Smooth muscle cell (in vitro differentiated cells): ENCODE measurements around the gene TOMM34. TPM values are rescaled to one million over a fixed set of nuclear protein-coding genes. Genes with fewer than 3 reads are reported as not detected.

Experiments used
- DNase-seq: peaks from one replicate; lab custom pipeline; 2025; ENCODE audit not compliant: unreplicated experiment; lab: John Stamatoyannopoulos, UW
- H2AFZ ChIP-seq: fragments of 200-600 bp; sonication (generic); 2 replicates; pipeline ENCODE4 v1.6.0; 2016; ENCODE audit warnings: antibody characterized with exemption, low read depth, mild to moderate bottlenecking
- H3F3A ChIP-seq: fragments of 200-600 bp; sonication (generic); 2 replicates; pipeline ENCODE4 v1.6.0; 2017; ENCODE audit warnings: antibody characterized with exemption, low read depth
- H3K27ac ChIP-seq: fragments of 200-600 bp; sonication (generic); 2 replicates; pipeline ENCODE4 v1.5.1; 2016; ENCODE audit warnings: low read depth, mild to moderate bottlenecking
- H3K27me3 ChIP-seq: fragments of 200-600 bp; sonication (generic); 2 replicates; pipeline ENCODE4 v1.6.1; 2016; ENCODE audit warnings: low read depth, mild to moderate bottlenecking
- H3K36me3 ChIP-seq: fragments of 200-600 bp; sonication (generic); 2 replicates; pipeline ENCODE4 v1.5.1; 2016; ENCODE audit warnings: low read depth
- H3K4me1 ChIP-seq: fragments of 200-600 bp; sonication (generic); 2 replicates; pipeline ENCODE4 v1.5.1; 2016; ENCODE audit warnings: low read depth
- H3K4me2 ChIP-seq: fragments of 200-600 bp; sonication (generic); 2 replicates; pipeline ENCODE4 v1.6.0; 2016; ENCODE audit warnings: mild to moderate bottlenecking
- H3K4me3 ChIP-seq: fragments of 200-600 bp; sonication (generic); 2 replicates; pipeline ENCODE4 v1.5.1; 2016; ENCODE audit warnings: mild to moderate bottlenecking
- H3K79me2 ChIP-seq: fragments of 200-600 bp; sonication (generic); 2 replicates; pipeline ENCODE4 v1.6.0; 2016; ENCODE audit warnings: low read depth, mild to moderate bottlenecking
- H3K9ac ChIP-seq: fragments of 200-600 bp; sonication (generic); 2 replicates; pipeline ENCODE4 v1.6.0; 2016; ENCODE audit warnings: low read depth
- H3K9me3 ChIP-seq: fragments of 200-600 bp; sonication (generic); replicated peaks from 2 replicates; pipeline ENCODE4 v1.5.1; 2016; ENCODE audit warnings: low read depth
- H4K20me1 ChIP-seq: fragments of 200-600 bp; sonication (generic); 2 replicates; pipeline ENCODE4 v1.6.0; 2016; ENCODE audit warnings: low read depth
- WGBS: methylation state at CpG from one replicate; pipeline ENCODE4 v1.1.7; 2016; ENCODE audit warnings: low lambda C conversion rate; 5-methylcytosine and 5-hydroxymethylcytosine counted together
- polyA plus RNA-seq: library from polyadenylated mRNA; unstranded; fragments of >200 nt; fragmentation: Nextera tagmentation; extraction: Ambion mirVana; gene quantifications from 2 replicates; pipeline ENCODE4 v1.2.1, GENCODE V29; 2016
- total RNA-seq: library from RNA; depleted of rRNA; stranded (reverse); fragments of >200 nt; gene quantifications from 2 replicates; pipeline ENCODE4 v1.2.3, GENCODE V29; 2014
- TF ChIP-seq, protein P1 (sequence below): fragments of 200-600 bp; sonication (generic); IDR thresholded peaks from 2 replicates; pipeline ENCODE4 v1.5.1; 2017; ENCODE audit warnings: borderline replicate concordance, mild to moderate bottlenecking, antibody characterized with exemption; ENCODE audit not compliant: insufficient read depth, poor library complexity, severe bottlenecking

TOMM34 gene, protein sequence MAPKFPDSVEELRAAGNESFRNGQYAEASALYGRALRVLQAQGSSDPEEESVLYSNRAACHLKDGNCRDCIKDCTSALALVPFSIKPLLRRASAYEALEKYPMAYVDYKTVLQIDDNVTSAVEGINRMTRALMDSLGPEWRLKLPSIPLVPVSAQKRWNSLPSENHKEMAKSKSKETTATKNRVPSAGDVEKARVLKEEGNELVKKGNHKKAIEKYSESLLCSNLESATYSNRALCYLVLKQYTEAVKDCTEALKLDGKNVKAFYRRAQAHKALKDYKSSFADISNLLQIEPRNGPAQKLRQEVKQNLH
- total RNA-seq (24.4 and 34.9 TPM in 2 replicates), polyA plus RNA-seq (27.2 and 50.0 TPM in 2 replicates)

- H3K4me2 ChIP-seq, result peak within 1 kb of the TSS; percentile 88
- peak; percentile 76 for DNase-seq
- H3K79me2 ChIP-seq, result peaks cover 24% of the 10 kb centered on the region
- peaks cover 6% of the 10 kb centered on the region for H3F3A ChIP-seq
- peak within 1 kb of the TSS; percentile 79 for H3K4me3 ChIP-seq
- H3K9ac ChIP-seq, result peak within 1 kb of the TSS; percentile 83
- peak within 1 kb of the TSS; percentile 92 for H3K27ac ChIP-seq
- under 1% methylated on average over 60 of the region's 60 CpGs for WGBS
- H2AFZ ChIP-seq, result peak within 1 kb of the TSS; percentile 40
- TF ChIP-seq, protein P1, sequence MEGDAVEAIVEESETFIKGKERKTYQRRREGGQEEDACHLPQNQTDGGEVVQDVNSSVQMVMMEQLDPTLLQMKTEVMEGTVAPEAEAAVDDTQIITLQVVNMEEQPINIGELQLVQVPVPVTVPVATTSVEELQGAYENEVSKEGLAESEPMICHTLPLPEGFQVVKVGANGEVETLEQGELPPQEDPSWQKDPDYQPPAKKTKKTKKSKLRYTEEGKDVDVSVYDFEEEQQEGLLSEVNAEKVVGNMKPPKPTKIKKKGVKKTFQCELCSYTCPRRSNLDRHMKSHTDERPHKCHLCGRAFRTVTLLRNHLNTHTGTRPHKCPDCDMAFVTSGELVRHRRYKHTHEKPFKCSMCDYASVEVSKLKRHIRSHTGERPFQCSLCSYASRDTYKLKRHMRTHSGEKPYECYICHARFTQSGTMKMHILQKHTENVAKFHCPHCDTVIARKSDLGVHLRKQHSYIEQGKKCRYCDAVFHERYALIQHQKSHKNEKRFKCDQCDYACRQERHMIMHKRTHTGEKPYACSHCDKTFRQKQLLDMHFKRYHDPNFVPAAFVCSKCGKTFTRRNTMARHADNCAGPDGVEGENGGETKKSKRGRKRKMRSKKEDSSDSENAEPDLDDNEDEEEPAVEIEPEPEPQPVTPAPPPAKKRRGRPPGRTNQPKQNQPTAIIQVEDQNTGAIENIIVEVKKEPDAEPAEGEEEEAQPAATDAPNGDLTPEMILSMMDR, result no peak
- H3K9me3 ChIP-seq, result no peaks in the 10 kb centered on the region
- H3K27me3 ChIP-seq, result no peaks in the 10 kb centered on the region
- H3K4me1 ChIP-seq, result peaks cover 26% of the 10 kb centered on the region
- peaks cover 21% of the 10 kb centered on the region for H4K20me1 ChIP-seq
- no peaks in the 10 kb centered on the region for H3K36me3 ChIP-seq
Observed at GRCh38 chr20:44960103-44960852, at the start of gene TOMM34. TSS of gene TOMM34 (minus strand) at chr20:44960397. CDS start at chr20:44960333, 64 bp downstream.

GRCh38 chr20:45008521-45009049 lies 48.4 kb upstream of the TOMM34 start:
- H3K9ac ChIP-seq, result no peak overlapping the region
- DNase-seq, result no peak
- no peaks in the 10 kb centered on the region for H3K36me3 ChIP-seq
- no peak overlapping the region for H3K27ac ChIP-seq
- H3K4me1 ChIP-seq, result no peaks in the 10 kb centered on the region
- no peak overlapping the region for H3K4me3 ChIP-seq
- TF ChIP-seq, protein P1, result no peak
- no peaks in the 10 kb centered on the region for H3K27me3 ChIP-seq
- no peak overlapping the region for H2AFZ ChIP-seq
- no peaks in the 10 kb centered on the region for H3K79me2 ChIP-seq
- peaks cover 10% of the 10 kb centered on the region for H4K20me1 ChIP-seq
- peaks cover 6% of the 10 kb centered on the region for H3F3A ChIP-seq
- no peaks in the 10 kb centered on the region for H3K9me3 ChIP-seq
- no peak overlapping the region for H3K4me2 ChIP-seq

GRCh38 chr20:44997668-44998067 lies 37.5 kb upstream of the TOMM34 start:
- no peak overlapping the region for H3K4me2 ChIP-seq
- TF ChIP-seq, protein P1, result no peak
- no peaks in the 10 kb centered on the region for H3F3A ChIP-seq
- H3K27me3 ChIP-seq, result no peaks in the 10 kb centered on the region
- no peaks in the 10 kb centered on the region for H3K9me3 ChIP-seq
- no peak overlapping the region for H3K9ac ChIP-seq
- no peaks in the 10 kb centered on the region for H4K20me1 ChIP-seq
- H3K79me2 ChIP-seq, result peaks cover under 1% of the 10 kb centered on the region
- H3K4me1 ChIP-seq, result no peaks in the 10 kb centered on the region
- 97% methylated on average over 5 of the region's 5 CpGs for WGBS
- no peak overlapping the region for H2AFZ ChIP-seq
- no peak overlapping the region for H3K27ac ChIP-seq
- peaks cover 17% of the 10 kb centered on the region for H3K36me3 ChIP-seq
- no peak overlapping the region for H3K4me3 ChIP-seq
- DNase-seq, result no peak
